Colon (tissue), 2 donors: ENCODE results near the gene ZNF467.

Experiments used
- FAIRE-seq: peaks from 2 replicates; lab custom pipeline; 2012; peaks lifted over from hg19 to GRCh38; lab: Jason Lieb, UNC
- donor health status: control.
- donor health status: control.

Gene ZNF467

GRCh38 chr7:149785983-149786382 is 12.6 kb upstream of the ZNF467 start:
- no peak for FAIRE-seq

GRCh38 chr7:149785402-149785801 is 12.0 kb upstream of the ZNF467 start:
- no peak for FAIRE-seq

GRCh38 chr7:149784251-149784608 is 10.8 kb upstream of the ZNF467 start:
- FAIRE-seq: no peak

- no peak for FAIRE-seq
These were observed 10.2 kb upstream of the ZNF467 start for GRCh38 chr7:149783386-149784250.

GRCh38 chr7:149782682-149783345 is 9.4 kb upstream of the ZNF467 start:
- FAIRE-seq: no peak

GRCh38 chr7:149781921-149782320 is 8.5 kb upstream of the ZNF467 start:
- FAIRE-seq: no peak

- FAIRE-seq: no peak
These were observed 7.4 kb upstream of the ZNF467 start for GRCh38 chr7:149780636-149781419.

GRCh38 chr7:149780056-149780455 is 6.7 kb upstream of the ZNF467 start:
- FAIRE-seq: no peak

- no peak for FAIRE-seq
These were observed 6.1 kb upstream of the ZNF467 start for GRCh38 chr7:149779502-149779805.

GRCh38 chr7:149778696-149779501 is 5.5 kb upstream of the ZNF467 start:
- no peak for FAIRE-seq

- FAIRE-seq: no peak
These were observed 4.9 kb upstream of the ZNF467 start for GRCh38 chr7:149778327-149778637.

- no peak for FAIRE-seq
These were observed 4.4 kb upstream of the ZNF467 start for GRCh38 chr7:149777551-149778326.

GRCh38 chr7:149776848-149777407 is 3.5 kb upstream of the ZNF467 start:
- no peak for FAIRE-seq

- FAIRE-seq: no peak
These were observed 2.9 kb upstream of the ZNF467 start for GRCh38 chr7:149776289-149776688.

GRCh38 chr7:149775176-149775556 is 1.8 kb upstream of the ZNF467 start:
- no peak for FAIRE-seq

GRCh38 chr7:149774237-149775175 is 1.1 kb upstream of the ZNF467 start:
- no peak for FAIRE-seq

GRCh38 chr7:149772956-149773434 is 393 bp downstream of the ZNF467 start:
- FAIRE-seq: no peak

- FAIRE-seq: no peak
These were observed 990 bp downstream of the ZNF467 start for GRCh38 chr7:149772241-149772955.

GRCh38 chr7:149771720-149772240 is 1.6 kb downstream of the ZNF467 start:
- FAIRE-seq: no peak
